ENCODE measurements around the gene THTPA. TPM values are rescaled to one million over a fixed set of nuclear protein-coding genes. Genes with fewer than 3 reads are reported as not detected.

The THTPA gene
- total RNA-seq, 1 experiment from 2014 or later = 16.8 TPM

GRCh38 chr14:23520899-23521533 lies 35.1 kb upstream of the THTPA start:
- H3K4me3 Mint-ChIP-seq (ENCODE audit: unreplicated experiment) = no peak overlapping the region
- no peak for TF ChIP-seq CTCF (IDR thresholded peaks at IDR 0.05; ENCODE audit: unreplicated experiment)
- ChIA-PET POLR2A (no interaction called here), CTCF (interaction anchor here (0.5 to 1.5 kb wide), 6 partner anchors 11 to 141 kb away, joined by 3 to 6 read pairs (median 4); no protein-coding TSS in a partner anchor)
- BruUV-seq (replicated peaks) = no TSS peak
- no peaks in the 10 kb centered on the region for H3K27me3 Mint-ChIP-seq (ENCODE audit: insufficient read depth, unreplicated experiment)
- no peaks in the 10 kb centered on the region for H3K9me3 Mint-ChIP-seq (ENCODE audit: unreplicated experiment)
- H3K4me1 Mint-ChIP-seq (ENCODE audit: insufficient read depth, unreplicated experiment) = no peaks in the 10 kb centered on the region
- H3K36me3 Mint-ChIP-seq (ENCODE audit: insufficient read depth, unreplicated experiment) = peaks cover 9% of the 10 kb centered on the region
- no peak for DNase-seq (ENCODE audit: unreplicated experiment)
- H3K27ac Mint-ChIP-seq (ENCODE audit: low read depth, unreplicated experiment) = no peak overlapping the region
- intact Hi-C loops (cut with micrococcal nuclease) = no loop called here

DNA sequence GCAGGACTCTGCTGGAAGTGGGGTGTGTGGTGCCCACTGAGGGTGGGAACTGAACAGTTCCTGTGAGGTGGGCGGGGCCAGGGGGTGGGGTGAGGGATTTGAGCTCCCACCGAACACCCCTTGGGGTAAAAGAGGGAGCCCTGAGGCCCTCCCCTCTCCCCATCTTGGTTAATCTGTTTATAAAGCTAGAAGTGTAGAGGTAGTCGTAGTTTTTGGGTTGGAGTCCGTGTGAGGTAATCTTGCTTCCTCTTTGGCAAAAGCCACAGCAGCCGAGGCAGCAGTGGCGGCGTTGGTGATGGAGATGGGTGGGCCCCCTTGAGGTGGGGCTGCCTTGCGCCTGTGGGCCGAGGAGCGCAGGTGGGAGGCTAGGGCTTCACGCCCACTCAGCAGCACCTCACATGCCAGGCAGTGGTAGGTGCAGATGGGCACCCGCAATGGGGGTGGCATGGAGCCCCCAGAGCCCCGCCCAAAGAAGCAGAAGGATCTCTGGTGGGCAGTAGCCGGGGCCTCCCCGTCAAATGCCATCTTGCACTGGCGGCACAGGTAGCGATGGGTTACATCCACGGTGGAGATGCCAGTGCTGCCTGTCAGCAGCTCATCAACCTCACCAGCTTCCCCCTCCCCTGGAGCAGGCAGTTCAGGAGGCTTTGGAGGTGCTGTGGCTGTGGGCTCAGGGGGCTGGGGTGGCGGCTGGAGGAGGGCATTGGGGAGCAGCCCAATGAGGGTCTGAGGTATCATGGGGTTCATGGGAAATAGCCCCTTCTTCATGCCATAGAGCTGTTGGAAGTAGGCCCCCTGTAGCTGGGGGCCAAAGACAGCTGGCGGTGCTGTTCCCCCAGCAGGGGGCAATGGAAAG lies 34.1 kb upstream of the THTPA start:
- DNase-seq (ENCODE audit: unreplicated experiment) = no peak
- POLR2A ChIA-PET = no interaction called here
- intact Hi-C loops (cut with micrococcal nuclease) = no loop called here
- Mint-ChIP-seq H3K4me1 (ENCODE audit: insufficient read depth, unreplicated experiment) (no peaks in the 10 kb centered on the region), H3K4me3 (ENCODE audit: unreplicated experiment) (no peak overlapping the region), H3K9me3 (ENCODE audit: unreplicated experiment) (no peaks in the 10 kb centered on the region), H3K27me3 (ENCODE audit: insufficient read depth, unreplicated experiment) (no peaks in the 10 kb centered on the region), H3K36me3 (ENCODE audit: insufficient read depth, unreplicated experiment) (peaks cover 9% of the 10 kb centered on the region), H3K27ac (ENCODE audit: low read depth, unreplicated experiment) (no peak overlapping the region)
- TF ChIP-seq CTCF (IDR thresholded peaks at IDR 0.05; ENCODE audit: unreplicated experiment) = no peak
- BruUV-seq (replicated peaks) = no TSS peak
- CTCF ChIA-PET = interaction anchor here (0.5 to 1.2 kb wide), 6 partner anchors 10 to 39 kb away, joined by 3 to 5 read pairs (median 3); no protein-coding TSS in a partner anchor

DNA sequence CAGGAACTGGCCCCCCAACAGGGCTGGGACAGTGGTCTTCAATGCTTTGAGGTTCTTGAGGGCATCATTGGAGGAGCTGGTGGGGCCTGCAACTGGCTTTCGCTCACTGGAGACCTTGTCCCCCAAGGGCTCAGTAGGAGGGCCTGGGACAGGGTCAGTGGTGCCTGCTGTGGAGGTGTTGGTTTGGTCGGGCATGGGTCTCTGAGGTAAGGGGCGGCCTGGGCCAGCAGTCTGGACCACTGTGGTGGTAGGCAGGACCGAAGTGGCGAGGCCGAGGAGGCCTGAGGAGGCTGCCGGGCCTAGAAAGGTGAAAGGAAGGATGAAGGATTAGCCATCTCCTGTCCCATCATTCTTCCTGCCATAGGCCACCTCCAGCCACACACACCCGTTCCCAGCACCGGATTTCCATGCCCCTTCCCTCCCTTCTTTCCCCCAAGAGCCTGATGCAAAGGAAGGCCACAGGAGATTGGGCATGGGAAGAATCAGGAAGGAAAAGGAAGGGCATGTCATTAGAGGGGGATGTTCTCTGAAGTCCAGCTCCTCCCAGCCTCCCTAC lies 33.4 kb upstream of the THTPA start:
- no peak overlapping the region for H3K27ac Mint-ChIP-seq (ENCODE audit: low read depth, unreplicated experiment)
- POLR2A ChIA-PET = interaction anchor here (0.6 kb wide), 1 partner anchor 1305 kb away, joined by 3 read pairs; no protein-coding TSS in a partner anchor

More for the DNA sequence above, 33.4 kb upstream of the THTPA start:
- peaks cover 14% of the 10 kb centered on the region for H3K36me3 Mint-ChIP-seq (ENCODE audit: insufficient read depth, unreplicated experiment)
- BruUV-seq (replicated peaks) = no TSS peak
- no peak for TF ChIP-seq CTCF (IDR thresholded peaks at IDR 0.05; ENCODE audit: unreplicated experiment)
- H3K9me3 Mint-ChIP-seq (ENCODE audit: unreplicated experiment) = no peaks in the 10 kb centered on the region
- H3K4me1 Mint-ChIP-seq (ENCODE audit: insufficient read depth, unreplicated experiment) = no peaks in the 10 kb centered on the region
- DNase-seq (ENCODE audit: unreplicated experiment) = no peak
- H3K4me3 Mint-ChIP-seq (ENCODE audit: unreplicated experiment) = no peak overlapping the region
- CTCF ChIA-PET = interaction anchor here (0.6 to 1.2 kb wide), 3 partner anchors 27 to 37 kb away, joined by 3 to 4 read pairs (median 3); no protein-coding TSS in a partner anchor
- intact Hi-C loops (cut with micrococcal nuclease) = no loop called here
- no peaks in the 10 kb centered on the region for H3K27me3 Mint-ChIP-seq (ENCODE audit: insufficient read depth, unreplicated experiment)

All from MCF 10A (cell line).